Activated naive CD4-positive, alpha-beta T cell treated with anti-CD3 and anti-CD28 coated beads, Interleukin-2, amount 10 ng/mL, durations not matched to agents 7 days and 5 days (primary cell): ENCODE results near the gene SAMD1.

ENCODE experiments used
- CTCF ChIA-PET: fragments of 350-600 bp; sonication (Branson Sonifier 250); formaldehyde crosslinking; loops from one replicate; lab custom pipeline; 2021; ENCODE audit warnings: antibody characterized with exemption; lab: Charles Lee
- DNase-seq: peaks from one replicate; pipeline ENCODE4 v3.0.0-alpha.2; 2020
- H3K27ac Mint-ChIP-seq: one replicate; pipeline ENCODE4 v1.8.0; 2021; ENCODE audit warnings: mild to moderate bottlenecking, moderate library complexity, mixed read lengths
- H3K27me3 Mint-ChIP-seq: one replicate; pipeline ENCODE4 v1.8.0; 2021; ENCODE audit warnings: mild to moderate bottlenecking, mixed read lengths
- H3K36me3 Mint-ChIP-seq: one replicate; pipeline ENCODE4 v1.8.0; 2021; ENCODE audit warnings: mixed read lengths
- H3K4me1 Mint-ChIP-seq: one replicate; pipeline ENCODE4 v1.8.0; 2021; ENCODE audit warnings: mixed read lengths
- H3K4me3 Mint-ChIP-seq: one replicate; pipeline ENCODE4 v1.8.0; 2021; ENCODE audit warnings: mild to moderate bottlenecking, moderate library complexity, mixed read lengths
- H3K9me3 Mint-ChIP-seq: one replicate; pipeline ENCODE4 v1.8.0; 2021; ENCODE audit warnings: mixed read lengths

The SAMD1 gene

GRCh38 chr19:14073261-14073924 is 17.2 kb downstream of the SAMD1 start:
- H3K4me1 Mint-ChIP-seq = peaks cover 32% of the 10 kb centered on the region
- CTCF ChIA-PET = interaction anchor here (0.9 to 6.7 kb wide), 15 partner anchors 8 to 201 kb away, joined by 3 to 70 read pairs (median 4); partner anchors contain the start of gene ASF1B
- peak overlapping the region; percentile 85 for H3K27ac Mint-ChIP-seq
- no peaks in the 10 kb centered on the region for H3K36me3 Mint-ChIP-seq
- no peaks in the 10 kb centered on the region for H3K9me3 Mint-ChIP-seq
- DNase-seq = peak; percentile 81
- H3K4me3 Mint-ChIP-seq = peak overlapping the region; percentile 91
- H3K27me3 Mint-ChIP-seq = peaks cover 59% of the 10 kb centered on the region

DNA sequence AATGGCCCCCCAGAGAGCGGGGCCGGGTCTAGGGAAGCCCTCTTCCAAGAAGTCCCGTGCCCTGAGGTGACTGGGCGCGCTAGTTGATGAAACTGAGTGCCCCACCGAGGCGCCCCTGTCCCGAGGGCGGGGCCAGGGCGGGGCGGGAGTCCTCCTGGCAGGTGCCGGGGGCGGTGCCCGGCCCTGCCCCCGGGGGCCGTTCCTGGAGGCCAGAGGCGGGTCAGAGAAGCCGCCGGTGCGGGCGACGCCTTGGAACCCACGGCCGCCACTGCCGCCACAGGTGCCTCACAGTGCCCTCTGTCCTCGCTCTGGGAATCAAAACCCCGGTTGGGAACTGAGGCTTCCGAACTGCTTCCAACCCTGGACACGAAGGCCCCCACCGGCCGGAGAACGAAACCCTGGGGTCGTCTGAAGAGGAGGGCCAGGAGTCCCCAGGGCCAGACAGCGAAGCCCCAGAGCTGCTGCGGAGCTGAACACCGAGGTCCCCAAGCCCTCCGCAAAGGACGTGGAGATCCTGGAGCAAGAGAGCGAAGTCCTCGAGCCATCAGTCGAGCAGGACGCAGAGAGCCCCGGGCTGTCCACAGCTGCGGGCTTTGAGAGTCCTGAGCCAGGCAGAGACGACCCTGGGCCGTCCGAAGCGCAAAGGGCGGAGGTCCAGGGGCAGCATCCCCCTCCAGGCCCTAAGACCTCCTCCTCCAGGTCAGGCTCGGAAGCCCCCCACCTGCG is 17.9 kb downstream of the SAMD1 start, which contains the start of gene MISP3:
MISP3 (plus strand) TSS at position 252 of the 726 bp plus-strand sequence. CDS start 524 bp downstream, outside the sequence.
- Mint-ChIP-seq H3K27ac (peak within 1 kb of the TSS; percentile 85), H3K4me3 (peak within 1 kb of the TSS; percentile 91), H3K27me3 (peaks cover 59% of the 10 kb centered on the region), H3K36me3 (no peaks in the 10 kb centered on the region), H3K4me1 (peaks cover 32% of the 10 kb centered on the region), H3K9me3 (no peaks in the 10 kb centered on the region)
- peak; percentile 54 for DNase-seq
- CTCF ChIA-PET = interaction anchor here (0.7 to 6.7 kb wide), 13 partner anchors 9 to 197 kb away, joined by 3 to 70 read pairs (median 5); partner anchors contain the start of genes ASF1B and IL27RA

- DNase-seq = no peak
- no peak overlapping the region for H3K4me3 Mint-ChIP-seq
- H3K9me3 Mint-ChIP-seq = no peaks in the 10 kb centered on the region
- no peak overlapping the region for H3K27ac Mint-ChIP-seq
- peaks cover 25% of the 10 kb centered on the region for H3K4me1 Mint-ChIP-seq
- CTCF ChIA-PET = interaction anchor here (1.2 to 6.7 kb wide), 5 partner anchors 12 to 195 kb away, joined by 3 to 70 read pairs (median 6); no protein-coding TSS in a partner anchor
- H3K36me3 Mint-ChIP-seq = no peaks in the 10 kb centered on the region
- peaks cover 71% of the 10 kb centered on the region for H3K27me3 Mint-ChIP-seq
These were observed 20.1 kb downstream of the SAMD1 start for GRCh38 chr19:14070268-14071050.

- CTCF ChIA-PET = no interaction called here
- Mint-ChIP-seq H3K27me3 (peaks cover 50% of the 10 kb centered on the region), H3K36me3 (no peaks in the 10 kb centered on the region), H3K9me3 (no peaks in the 10 kb centered on the region), H3K4me1 (peaks cover 2% of the 10 kb centered on the region), H3K27ac (no peak overlapping the region), H3K4me3 (no peak overlapping the region)
- no peak for DNase-seq
These were observed 24.4 kb downstream of the SAMD1 start for GRCh38 chr19:14066134-14066533.

GRCh38 chr19:14063105-14063504 is 27.4 kb downstream of the SAMD1 start:
- Mint-ChIP-seq H3K4me3 (no peak overlapping the region), H3K27ac (no peak overlapping the region), H3K36me3 (no peaks in the 10 kb centered on the region), H3K27me3 (peaks cover 57% of the 10 kb centered on the region), H3K9me3 (no peaks in the 10 kb centered on the region), H3K4me1 (peaks cover 12% of the 10 kb centered on the region)
- no peak for DNase-seq
- CTCF ChIA-PET = no interaction called here

DNA sequence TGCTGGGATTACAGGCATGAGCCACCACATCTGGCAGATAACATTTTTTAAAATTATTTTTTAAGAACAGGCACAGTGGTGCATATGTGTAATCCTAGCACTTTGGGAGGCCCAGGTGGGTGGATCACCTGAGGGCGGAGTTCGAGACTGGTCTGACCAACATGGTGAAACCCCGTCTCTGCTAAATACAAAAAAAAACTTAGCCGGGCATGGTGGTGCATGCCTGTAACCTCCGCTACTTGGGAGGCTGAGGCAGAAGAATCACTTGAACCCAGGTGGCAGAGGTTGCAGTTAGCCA is 28.0 kb downstream of the SAMD1 start:
- peaks cover 17% of the 10 kb centered on the region for H3K4me1 Mint-ChIP-seq
- no peak overlapping the region for H3K4me3 Mint-ChIP-seq
- H3K9me3 Mint-ChIP-seq = no peaks in the 10 kb centered on the region
- H3K27me3 Mint-ChIP-seq = peaks cover 62% of the 10 kb centered on the region
- no peaks in the 10 kb centered on the region for H3K36me3 Mint-ChIP-seq
- CTCF ChIA-PET = no interaction called here
- DNase-seq = no peak
- H3K27ac Mint-ChIP-seq = no peak overlapping the region

DNA sequence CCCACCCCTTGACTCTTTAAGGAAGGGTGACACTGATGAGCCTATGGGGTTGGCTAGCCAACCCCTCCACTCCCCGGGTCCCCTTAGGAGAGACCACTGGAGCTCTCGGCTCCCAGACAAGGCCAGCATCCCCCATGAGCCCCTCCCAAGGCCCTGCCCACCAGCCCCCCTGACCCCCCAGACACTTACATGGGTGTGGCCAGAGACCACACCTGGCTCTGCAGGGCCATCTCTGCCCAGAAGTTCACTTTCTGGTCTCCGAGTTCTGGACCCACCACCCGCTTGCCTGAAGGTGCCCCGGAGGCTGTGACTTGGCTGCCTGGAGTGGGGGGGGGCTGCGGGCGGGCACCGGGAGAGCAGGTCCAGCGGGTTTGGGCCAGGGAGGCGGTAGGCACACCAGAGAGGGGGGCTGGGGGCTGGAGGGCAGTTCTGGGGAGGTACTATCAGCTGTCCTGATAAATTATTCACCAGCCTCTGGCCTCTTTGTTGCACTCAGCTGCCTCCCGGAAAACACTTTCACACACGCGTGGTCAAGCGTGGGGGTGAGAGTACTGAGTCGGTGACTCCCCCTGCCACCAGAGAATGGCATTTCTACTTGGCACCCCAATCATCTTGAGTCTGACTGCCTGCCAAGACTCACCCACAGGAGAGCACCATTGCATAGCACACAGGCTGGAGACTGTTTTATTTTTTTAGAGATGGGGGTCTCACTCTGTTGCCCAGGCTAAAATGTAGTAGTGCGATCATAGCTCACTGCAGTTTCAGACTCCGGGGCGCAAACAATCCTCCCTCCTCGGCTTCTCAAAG is 28.6 kb downstream of the SAMD1 start, which contains the start of gene PALM3:
PALM3 (minus strand) TSS at position 326 of the 807 bp plus-strand sequence; CDS start at position 230, 96 bp downstream.
- H3K4me3 Mint-ChIP-seq = no peak within 1 kb of the TSS
- CTCF ChIA-PET = interaction anchor here (4.9 kb wide), 1 partner anchor 13 kb away, joined by 56 read pairs; no protein-coding TSS in a partner anchor
- H3K4me1 Mint-ChIP-seq = peaks cover 18% of the 10 kb centered on the region
- H3K36me3 Mint-ChIP-seq = no peaks in the 10 kb centered on the region
- no peak for DNase-seq
- no peaks in the 10 kb centered on the region for H3K9me3 Mint-ChIP-seq
- H3K27me3 Mint-ChIP-seq = peaks cover 65% of the 10 kb centered on the region
- no peak within 1 kb of the TSS for H3K27ac Mint-ChIP-seq

DNA sequence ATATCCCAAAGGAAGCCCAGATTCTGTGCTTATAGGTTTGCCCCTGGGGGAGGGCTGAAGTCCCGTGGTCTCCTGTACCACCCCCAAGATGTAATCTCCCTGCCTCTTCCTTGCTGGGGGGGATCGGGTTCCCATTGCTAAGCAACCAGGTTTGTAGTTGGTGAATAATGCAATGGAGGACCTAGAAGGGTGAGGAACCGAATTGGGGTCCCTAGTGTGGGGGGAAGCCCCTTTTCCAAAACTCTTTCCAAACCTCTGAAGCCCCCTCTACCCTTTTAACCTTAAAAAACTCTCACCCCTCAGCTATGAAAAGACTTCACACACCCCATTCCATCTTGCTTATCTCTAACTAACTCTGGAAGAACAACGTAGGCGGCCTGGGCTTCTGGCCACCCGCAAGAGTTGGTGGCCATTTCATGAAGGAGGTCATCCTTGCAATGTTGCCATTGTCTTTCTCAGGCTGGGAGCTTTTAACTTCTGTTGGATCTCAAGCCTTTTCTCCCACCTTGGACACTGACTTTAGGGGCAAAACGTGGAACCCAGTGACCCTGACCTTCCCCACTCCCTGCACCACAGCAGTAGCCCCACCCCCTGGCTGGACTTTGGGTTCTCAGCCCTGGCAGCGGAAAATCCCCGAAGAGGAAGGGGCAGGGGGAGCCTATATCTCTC is 29.3 kb downstream of the SAMD1 start:
- H3K36me3 Mint-ChIP-seq = no peaks in the 10 kb centered on the region

GRCh38 chr19:14059652-14060155 is 30.8 kb downstream of the SAMD1 start:
- no peaks in the 10 kb centered on the region for H3K36me3 Mint-ChIP-seq
- peaks cover 21% of the 10 kb centered on the region for H3K4me1 Mint-ChIP-seq
- H3K9me3 Mint-ChIP-seq = no peaks in the 10 kb centered on the region
- no peak for DNase-seq
- H3K4me3 Mint-ChIP-seq = no peak overlapping the region
- CTCF ChIA-PET = interaction anchor here (0.6 to 6.1 kb wide), 21 partner anchors 11 to 179 kb away, joined by 3 to 70 read pairs (median 5); partner anchors contain the start of genes ASF1B, DCAF15, MISP3 and PODNL1
- no peak overlapping the region for H3K27ac Mint-ChIP-seq
- peaks cover 75% of the 10 kb centered on the region for H3K27me3 Mint-ChIP-seq

More for the DNA sequence above, 29.3 kb downstream of the SAMD1 start:
- peaks cover 21% of the 10 kb centered on the region for H3K4me1 Mint-ChIP-seq
- H3K9me3 Mint-ChIP-seq = no peaks in the 10 kb centered on the region
- CTCF ChIA-PET = interaction anchor here (0.6 to 6.1 kb wide), 8 partner anchors 10 to 180 kb away, joined by 3 to 70 read pairs (median 8); partner anchors contain the start of gene MISP3
- H3K4me3 Mint-ChIP-seq = no peak overlapping the region
- no peak for DNase-seq
- peaks cover 66% of the 10 kb centered on the region for H3K27me3 Mint-ChIP-seq
- H3K27ac Mint-ChIP-seq = no peak overlapping the region

DNA sequence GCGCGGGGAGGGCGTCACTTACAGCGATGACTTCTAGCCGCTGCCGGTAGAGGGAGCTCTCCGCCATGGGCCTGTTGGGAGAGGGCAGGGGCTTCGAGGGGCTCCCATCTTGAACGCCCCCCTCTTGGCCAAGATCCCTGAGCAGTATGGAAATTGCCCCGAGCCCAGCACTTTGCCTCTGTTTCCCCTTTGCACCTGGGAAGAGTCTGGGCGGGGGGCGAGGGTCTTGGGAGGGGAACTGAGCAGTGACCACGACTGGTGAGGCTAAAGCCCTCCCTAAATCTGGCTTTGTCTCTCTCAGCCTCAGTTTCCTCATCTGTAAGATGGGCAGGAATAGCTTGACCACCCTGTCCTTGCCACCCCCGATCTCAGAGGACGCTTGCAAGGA is 31.5 kb downstream of the SAMD1 start:
- CTCF ChIA-PET = interaction anchor here (0.7 to 6.1 kb wide), 26 partner anchors 11 to 184 kb away, joined by 3 to 70 read pairs (median 4); partner anchors contain the start of genes ASF1B, DCAF15, MISP3 and PODNL1

DNA sequence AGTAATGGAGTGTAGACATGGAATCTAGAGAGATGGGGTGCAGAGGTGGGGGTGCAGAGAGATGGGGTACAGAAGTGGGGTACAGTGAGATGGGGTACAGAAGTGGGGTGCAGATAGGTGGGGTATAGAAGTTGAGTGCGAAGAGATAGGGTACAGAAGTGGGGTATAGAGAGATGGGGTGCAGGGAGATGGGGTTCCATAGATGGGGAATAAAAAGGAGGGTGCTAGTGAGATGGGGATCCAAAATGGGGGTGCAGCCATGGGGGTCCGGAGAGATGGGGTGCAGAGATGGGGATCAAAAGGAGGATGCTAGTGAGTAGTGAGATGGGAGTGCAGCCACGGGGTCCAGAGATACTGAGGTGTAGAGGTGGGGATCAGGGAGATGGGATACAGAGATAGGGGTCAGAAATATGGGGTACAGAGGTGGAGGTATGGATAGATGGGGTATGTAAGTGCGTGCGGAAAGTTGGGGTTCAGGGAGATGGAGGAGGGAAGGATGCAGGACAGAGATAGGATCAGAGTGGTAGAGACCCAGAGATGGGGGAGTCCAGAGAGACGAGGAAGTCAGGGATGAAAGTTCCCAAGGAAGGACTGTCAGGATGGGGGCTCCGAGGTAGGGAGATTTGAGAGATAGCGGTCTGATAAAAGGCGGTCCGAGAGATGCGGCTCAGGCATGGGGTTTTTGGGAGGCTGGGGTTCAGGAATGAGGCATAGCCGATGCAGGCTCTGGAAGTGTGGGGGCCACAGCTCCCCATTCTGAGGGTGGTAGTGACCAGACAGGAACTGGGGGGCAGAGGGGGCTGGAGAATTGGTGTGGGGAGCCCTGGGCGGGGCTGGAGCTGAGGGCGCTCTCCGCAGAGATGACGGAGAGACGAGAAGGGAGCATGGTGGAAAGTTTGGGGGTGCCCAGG is 32.1 kb downstream of the SAMD1 start:
- Mint-ChIP-seq H3K4me1 (peaks cover 21% of the 10 kb centered on the region), H3K9me3 (no peaks in the 10 kb centered on the region), H3K4me3 (no peak overlapping the region), H3K27me3 (peaks cover 79% of the 10 kb centered on the region), H3K36me3 (peaks cover 6% of the 10 kb centered on the region), H3K27ac (no peak overlapping the region)
- CTCF ChIA-PET = interaction anchor here (0.7 to 6.1 kb wide), 21 partner anchors 10 to 183 kb away, joined by 3 to 70 read pairs (median 6); partner anchors contain the start of genes ASF1B, DCAF15, MISP3 and RFX1
- DNase-seq = no peak

More for the DNA sequence above, 31.5 kb downstream of the SAMD1 start:
- H3K36me3 Mint-ChIP-seq = peaks cover 2% of the 10 kb centered on the region
- peaks cover 21% of the 10 kb centered on the region for H3K4me1 Mint-ChIP-seq
- peaks cover 79% of the 10 kb centered on the region for H3K27me3 Mint-ChIP-seq
- DNase-seq = peak; percentile 69
- no peak overlapping the region for H3K27ac Mint-ChIP-seq
- no peaks in the 10 kb centered on the region for H3K9me3 Mint-ChIP-seq
- no peak overlapping the region for H3K4me3 Mint-ChIP-seq
